NCI-H2081 treated with DMSO at 0.1 percent for 48 hours (cell line): ENCODE data around the gene PHACTR1.

Source experiments
- DNase-seq: peaks from one replicate; lab custom pipeline; 2025; lab: John Stamatoyannopoulos, UW

The PHACTR1 gene

DNA sequence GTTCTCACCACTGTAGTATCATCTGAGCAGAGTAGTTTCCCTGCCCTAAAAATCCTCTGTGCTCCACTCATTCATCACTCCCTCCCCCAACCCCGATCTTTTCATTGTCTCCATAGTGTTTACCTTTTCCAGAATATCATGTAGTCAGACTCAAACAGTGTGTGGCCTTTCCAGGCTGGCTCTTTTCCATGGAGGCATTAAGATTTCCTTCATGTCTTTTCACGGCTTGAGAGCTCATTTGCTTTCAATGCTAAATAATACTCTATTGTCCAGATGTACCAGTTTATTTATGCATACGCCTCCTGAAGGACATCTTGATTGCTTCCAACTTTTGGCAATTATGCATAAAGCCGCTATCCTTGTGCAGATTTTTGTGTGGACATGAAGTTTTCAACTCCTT is 235.8 kb downstream of the PHACTR1 start:
- no peak for DNase-seq

DNA sequence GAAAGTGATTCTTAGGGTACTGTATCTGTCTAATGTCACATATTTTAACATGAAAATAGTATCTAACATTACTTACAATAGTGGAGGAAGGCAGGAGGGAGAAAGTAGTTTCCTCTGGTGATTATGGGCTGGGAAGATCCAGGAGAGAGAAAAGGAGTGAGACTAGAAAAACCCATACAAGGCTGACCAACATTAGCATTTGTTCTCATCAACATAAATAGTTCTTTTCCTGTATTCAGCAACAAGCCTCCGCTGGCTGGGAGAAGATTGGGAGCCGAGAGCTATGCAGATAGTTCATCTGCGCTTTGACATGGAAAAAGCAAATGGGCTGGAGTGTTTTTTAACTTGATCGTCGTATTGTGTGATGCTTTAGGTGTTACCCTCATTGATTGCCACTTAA is 239.4 kb downstream of the PHACTR1 start:
- no peak for DNase-seq

DNA sequence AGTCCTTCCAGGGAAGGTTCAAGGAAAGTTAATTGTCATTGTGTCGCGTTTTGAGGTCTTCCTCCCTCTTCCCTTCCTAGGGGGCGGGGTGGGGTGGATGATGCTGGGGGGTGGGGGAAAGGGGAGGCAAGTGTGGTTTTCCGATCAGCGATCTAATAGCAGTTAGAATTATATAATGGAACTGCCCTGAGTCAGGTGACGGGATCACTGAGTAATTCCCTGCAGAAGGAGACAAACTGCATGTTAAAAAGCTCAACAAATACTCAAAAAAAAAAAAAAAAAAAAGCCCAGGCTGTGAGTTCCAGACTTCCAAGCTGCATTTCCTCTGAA is 240.4 kb downstream of the PHACTR1 start:
- DNase-seq, result no peak

DNA sequence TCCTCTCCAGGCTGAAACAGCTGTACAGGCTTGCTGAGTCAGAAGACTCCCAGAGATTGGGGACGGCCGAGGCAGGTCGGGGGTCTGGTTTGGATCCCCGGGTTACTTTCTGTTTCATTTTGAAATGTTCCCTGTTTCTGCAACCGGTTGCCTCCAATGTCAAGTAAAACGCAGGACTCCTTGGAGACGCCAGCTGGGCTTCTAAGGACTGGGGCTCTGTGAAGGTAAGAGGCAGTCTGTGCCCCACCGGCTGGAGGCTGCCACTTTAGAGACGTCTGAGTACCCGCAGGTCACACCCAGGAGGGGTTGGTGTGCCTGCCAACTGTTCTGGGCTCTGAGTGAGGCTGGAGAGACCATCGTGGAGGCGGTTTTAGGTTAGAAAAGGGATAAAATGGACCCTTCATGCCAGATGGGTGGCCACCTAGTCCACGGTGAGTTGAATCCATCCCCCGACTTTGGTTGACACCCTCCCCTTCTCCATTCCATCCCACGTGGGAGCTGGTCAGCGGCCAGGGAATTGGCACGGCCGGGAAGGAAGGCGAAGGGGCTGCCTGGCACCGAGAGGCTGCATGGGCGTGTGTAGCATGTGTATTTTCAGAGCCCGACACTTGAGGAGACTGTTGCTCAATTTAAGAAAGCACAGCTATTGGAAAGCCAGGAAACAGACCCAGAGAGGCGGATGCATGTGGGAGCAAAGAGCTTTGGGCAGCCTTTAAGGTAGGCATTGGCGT is 240.9 kb downstream of the PHACTR1 start:
- DNase-seq, result no peak

DNA sequence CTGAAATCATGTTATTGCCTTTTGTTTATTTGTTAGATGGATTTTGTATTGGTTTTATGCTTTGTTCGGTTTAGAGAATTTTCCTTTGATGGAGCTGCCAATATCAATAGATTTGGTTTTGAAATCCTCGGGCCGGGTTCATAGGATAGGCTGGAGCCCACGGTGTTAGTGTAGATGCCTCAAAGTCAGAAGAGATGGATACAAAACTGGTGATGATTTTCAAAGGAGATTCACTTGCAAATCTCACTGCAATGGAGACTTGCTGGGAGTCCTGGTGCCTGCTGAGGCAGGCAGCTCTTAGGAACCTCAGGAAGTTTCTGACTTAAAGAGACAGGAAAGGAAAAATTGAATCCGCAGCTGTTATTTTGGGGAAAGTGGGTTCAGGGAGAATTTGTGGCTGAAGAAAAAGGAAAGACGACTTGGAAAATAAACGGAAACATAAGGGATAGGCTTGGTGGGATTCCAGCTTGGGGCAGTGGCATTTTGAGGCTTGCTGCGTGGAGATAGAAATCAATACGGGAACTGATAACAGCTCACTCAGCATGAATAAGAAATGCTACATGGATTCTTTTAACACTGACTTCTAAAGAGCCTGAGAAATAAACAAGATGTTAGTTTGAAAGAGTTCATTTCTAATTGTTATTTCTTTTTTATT is 241.6 kb downstream of the PHACTR1 start:
- DNase-seq, result no peak

DNA sequence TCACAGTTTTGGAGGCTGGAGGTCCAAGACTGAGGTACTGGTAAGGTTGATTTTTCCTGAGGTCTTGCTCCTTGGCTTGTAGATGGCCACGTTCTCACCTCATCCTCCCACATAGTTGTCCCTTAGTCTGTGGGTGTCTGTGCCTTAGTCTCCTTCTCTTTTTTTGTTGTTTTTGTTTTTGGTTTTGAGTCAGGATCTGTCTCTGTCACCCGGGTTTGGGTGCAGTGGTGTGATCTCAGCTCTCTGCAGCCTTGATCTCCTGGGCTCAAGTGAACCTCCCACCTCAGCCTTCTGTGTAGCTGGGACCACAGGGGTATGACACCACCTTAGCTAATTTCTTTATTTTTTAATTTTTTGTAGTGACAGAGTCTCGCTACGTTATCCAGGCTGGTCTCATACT is 245.2 kb downstream of the PHACTR1 start:
- DNase-seq, result no peak

DNA sequence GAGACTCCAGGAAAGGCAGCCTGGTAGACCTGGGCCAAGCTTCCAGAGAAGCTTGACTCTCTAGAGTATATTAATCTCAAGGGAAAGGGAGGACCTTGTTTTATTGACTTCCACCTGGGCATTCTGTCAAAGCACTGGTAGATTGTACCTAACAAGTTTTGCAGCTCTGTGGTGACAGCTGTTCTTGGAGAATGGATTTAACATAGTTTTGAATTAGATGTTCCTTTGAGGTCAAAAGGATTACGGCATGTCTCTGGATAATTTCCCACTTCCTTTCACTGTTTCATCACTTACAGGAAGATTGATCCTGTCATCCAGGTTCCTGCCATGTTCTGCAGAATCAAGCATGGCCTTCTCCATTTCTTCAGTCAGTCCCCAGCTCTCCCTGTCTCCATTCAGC is 246.0 kb downstream of the PHACTR1 start:
- DNase-seq, result no peak

DNA sequence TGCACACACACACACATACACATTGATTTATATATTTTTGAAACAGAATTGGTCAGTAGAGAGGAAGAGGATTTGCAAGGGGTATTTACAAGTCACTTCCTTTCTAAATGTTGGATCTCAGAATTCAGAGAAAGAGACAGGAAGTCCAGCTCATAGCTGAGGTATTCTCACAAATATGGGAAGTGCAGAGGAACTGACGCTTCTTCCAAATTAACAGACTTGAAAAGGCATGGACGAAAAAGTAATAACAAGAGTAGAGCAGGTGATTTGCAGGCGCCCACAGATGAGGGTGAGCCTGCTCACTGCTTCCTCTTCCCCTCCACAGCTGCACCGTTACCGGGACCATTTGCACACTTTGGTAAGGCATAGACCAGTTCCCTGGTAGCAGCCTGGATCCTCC is 246.4 kb downstream of the PHACTR1 start:
- no peak for DNase-seq

DNA sequence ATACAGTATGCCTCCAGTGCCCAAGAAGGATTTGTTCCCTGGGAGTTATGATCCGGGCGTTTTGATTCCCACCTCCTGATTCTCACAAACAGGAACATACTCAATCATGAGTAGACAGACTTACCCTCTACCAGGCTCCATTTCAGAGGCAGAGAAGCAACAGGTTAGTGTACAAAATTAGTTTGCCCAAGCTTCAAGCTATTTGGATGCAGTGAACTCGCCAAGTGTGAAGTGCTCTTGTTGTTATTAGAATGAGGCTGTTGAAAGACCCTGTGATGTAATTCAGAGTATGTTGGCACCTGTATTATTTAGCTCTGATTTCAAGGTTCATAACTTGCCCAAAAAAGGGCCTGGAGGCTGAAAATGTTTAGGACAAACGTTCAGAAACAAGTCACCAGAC is 247.0 kb downstream of the PHACTR1 start:
- no peak for DNase-seq

DNA sequence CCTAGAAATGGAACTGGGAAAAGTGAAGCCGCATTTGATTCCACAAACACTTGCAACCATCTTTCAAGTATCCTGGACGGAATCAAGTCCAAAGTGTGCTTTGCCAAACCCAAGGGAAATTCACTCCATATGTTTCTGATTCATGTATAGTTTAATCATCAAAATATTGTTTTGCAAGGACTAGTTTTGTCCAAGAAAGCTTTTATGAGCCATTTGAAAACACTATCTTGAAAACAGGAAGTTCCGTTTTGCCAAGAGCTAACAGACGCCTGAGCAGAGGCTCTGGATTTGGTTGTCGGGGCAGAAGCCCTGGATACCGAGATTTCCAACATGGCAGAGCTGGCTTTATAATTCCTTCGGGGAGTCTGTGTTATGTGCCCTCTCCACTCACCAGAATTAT is 251.1 kb downstream of the PHACTR1 start:
- DNase-seq, result no peak

DNA sequence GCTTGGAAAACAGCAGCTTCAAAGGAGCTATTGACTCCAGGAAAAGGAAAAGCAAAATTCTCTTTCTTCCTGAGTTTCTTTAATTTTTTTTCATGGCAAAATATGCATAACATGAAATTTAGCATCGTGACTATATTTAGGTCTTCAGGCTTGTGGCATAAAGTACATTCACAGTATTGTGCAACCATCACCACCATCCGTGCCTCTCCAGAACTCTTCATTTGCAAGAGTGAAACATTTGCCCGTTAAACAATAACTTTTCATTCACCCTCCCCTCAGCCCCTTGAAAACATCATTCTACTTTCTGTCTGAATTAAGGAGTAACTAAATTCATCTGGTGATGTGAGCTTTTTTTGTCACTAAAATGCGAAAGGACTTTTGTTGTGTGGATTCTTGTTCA is 251.7 kb downstream of the PHACTR1 start:
- no peak for DNase-seq

DNA sequence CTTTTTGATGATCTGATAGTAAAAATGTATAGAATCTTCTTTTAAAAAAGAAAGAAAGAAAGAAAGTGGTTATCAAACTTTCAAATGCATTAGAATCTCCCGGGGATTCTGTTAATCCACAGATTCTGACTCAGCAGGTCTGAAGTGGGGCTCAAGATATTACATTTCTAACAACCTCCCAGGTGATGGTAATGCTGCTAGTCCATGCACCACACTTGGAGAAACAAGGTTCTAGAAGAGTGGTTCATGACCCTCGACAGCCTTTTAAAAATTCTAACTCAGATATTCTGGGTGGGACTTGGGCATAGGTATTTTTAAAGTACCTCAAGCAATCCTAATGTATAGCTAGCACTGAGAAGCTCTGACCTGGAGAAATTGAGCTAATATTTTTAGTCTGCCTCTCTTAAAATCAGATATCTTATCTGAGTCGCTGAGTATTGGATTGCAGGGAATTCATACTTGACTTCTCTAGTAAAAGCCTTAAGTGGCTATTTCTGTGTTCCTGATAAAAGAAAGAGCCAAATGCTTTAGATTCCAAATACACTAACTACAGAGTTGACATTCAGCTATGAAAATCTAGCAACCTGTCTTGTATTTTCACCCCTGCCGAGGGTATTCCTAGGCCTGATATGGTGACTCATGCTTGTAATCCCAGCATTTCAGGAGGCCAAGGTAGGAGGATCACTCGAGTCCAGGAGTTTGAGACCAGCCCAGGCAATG is 252.4 kb downstream of the PHACTR1 start:
- no peak for DNase-seq

DNA sequence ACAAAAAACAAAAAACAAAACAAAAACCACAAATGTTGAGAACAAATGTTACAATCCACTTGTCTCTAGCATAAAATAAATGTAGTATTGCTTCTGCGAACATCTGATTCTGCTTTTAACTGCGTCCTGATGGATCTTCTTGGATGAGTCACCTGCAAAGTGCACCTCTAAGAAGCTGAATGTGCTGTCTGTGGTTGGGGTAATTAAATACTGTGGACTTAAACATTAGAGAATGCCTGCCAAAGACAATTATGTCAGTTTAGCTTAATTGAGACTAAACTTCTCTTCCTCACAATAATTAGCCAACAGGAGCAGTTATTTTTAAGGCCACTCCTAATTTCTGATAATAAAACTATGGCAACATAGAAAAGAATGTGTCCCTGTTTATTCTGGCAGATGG is 253.4 kb downstream of the PHACTR1 start:
- DNase-seq, result no peak

DNA sequence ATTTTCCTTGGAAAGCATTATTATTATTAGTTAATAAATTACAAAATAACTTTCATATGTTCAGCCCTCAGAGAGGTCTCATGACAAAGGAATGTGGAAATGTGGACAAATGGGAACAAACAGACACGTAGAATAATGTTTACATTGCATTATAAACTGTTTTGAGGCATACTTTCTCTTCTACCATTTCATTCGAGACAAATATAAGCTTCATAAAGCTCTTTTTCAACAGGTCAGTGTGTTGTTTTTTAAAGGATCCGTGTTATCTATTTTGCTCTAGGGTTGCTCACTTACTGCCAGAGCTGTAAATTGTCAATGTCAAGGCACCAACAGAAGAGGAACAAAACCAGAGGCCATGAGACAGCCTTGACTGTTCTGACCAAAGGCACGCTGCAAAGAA is 256.8 kb downstream of the PHACTR1 start:
- DNase-seq, result no peak

DNA sequence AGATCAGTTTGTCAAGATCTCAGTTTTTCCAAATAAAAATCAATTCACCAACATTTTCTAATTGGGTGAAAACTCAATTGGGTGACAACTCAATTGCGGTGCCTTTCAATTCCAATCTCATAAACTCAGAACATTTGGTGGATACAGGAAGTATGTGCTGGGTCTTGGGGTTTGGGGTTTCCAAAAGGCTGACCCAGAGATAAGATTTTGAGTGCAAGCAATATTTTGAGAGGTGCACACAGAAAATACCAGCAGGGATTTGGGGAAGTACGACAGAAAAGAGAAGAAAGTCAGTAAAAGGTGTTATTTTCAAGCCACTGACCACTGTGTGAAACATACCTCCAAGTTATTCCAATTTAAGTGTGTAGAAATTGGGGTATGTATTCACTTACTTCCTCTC is 258.0 kb downstream of the PHACTR1 start:
- no peak for DNase-seq

DNA sequence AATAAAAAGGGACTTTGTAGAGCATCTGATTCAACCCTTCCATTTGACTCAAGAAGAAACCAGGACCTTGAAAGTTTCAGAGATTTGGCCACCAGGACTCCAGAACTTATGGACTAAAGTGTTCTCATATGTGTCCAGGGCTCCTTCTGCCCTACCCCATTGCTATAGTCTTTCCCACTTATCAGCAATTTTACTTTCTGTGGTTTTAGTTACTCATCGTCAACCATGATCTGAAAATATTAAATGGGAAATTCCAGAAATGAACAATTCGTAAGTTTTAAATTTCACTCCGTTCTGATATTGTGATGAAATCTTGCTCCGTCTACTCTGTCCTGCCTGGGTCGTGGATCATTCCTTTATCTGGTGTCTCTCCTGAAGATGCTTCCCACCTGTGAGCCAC is 259.8 kb downstream of the PHACTR1 start:
- DNase-seq, result no peak

DNA sequence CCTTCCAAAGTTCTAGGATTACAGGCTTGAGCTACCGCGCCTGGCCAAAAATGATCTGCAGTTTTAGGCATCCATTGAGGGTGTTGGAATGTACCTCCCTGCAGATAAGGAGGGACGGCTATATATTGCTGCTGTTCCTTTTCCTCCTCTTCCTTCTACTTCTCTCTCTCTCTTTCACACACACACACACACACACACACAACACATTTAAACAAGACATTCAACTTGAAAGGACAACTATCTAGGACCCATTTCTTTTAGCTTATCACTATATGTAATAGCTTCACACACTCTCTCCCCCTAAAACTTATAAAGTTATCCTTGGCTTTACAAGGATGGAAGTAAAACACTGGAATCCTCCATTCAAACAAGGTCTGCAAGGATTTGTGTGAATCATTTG is 260.6 kb downstream of the PHACTR1 start:
- DNase-seq, result no peak

DNA sequence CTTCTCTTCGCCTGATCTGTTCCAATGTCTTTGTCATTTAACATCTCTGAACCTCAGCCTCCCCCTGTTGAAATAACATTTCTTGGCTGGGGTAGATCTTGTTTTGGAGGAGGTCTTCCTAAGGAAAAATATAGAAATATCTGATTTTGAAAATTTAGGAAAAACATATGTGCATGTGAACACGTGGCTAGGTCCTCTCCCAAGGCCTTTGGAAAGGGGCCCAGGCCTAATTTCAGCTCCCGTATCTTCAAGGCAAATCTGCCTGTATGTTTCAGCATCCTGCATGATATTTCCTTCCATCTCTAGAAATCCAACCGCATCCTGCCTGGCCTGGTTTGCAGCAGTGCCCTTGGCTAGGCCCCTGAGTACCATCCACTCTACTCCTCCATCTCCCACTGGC is 261.2 kb downstream of the PHACTR1 start:
- DNase-seq, result no peak

DNA sequence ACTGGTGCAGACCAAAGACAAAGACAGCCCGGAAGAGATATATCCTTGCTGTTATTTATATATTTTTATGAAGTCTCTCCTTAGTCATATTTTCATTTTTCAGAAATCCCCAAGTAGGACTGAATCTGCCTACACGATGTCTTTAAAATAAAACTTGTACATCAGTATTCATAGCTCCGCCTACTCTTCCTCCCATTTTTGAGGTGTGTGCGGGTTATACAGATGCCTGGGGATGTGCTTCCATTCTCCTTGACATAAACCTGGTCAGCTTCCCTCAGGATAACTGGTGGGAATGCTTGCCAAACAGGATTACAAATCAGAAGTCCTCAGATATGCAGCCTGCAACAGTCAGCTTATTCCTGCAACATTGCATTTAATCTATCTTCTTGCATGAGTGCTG is 264.2 kb downstream of the PHACTR1 start:
- DNase-seq, result no peak

DNA sequence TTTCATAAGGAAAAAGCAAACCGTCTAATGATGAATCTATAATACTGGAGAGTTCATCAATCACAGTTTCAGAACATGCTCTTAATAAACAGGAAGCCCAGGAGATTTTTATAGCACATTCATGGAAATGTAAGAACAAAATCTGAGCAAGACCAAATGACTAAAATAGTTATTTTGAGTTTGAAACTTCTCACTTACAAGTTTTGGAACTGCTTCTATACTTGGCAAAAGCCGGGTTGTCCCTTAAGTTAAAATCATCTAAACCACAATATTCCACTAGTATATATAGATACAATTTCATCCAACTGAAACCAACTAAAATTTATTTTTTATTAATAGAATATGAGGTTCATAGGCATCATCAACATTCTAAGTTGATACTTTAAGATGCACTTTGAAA is 268.2 kb downstream of the PHACTR1 start:
- DNase-seq, result no peak

DNA sequence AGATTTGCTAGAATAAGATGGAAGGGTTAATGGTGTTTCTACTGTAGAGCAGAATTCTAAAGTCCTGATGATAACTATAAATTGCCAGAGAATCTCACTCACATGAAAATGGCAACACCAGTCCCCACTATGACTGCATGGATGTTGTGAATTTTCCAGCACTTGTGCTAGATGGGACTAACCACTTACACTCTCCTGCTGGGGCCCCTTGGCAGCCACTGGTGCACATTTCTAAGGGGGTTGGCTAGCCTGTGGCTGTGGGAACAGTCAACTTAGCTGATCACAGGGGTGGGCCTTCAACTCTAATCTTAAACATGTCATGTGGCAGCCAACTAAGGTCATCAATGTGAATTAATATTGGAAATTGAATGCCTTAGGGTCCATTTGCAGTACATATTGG is 271.2 kb downstream of the PHACTR1 start:
- no peak for DNase-seq

DNA sequence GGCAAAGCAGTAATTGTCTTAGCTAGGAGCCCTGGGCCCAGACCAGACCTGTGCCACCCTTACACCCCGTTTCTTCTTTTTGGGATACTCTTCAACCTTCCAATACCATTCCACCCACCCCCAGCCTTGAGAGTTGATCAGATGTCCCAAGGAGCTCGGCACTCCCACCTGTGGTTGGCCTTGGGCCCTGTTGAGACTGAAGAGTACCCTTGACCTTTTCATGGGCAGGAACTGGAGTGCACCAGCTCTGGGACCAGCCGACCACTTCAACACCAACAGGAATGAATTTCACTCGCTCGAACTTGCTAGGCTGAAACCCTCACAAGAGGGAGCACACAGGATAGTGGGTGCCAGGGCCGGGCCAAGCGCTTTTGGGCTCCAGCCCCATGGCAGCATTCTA is 273.6 kb downstream of the PHACTR1 start:
- DNase-seq, result no peak

DNA sequence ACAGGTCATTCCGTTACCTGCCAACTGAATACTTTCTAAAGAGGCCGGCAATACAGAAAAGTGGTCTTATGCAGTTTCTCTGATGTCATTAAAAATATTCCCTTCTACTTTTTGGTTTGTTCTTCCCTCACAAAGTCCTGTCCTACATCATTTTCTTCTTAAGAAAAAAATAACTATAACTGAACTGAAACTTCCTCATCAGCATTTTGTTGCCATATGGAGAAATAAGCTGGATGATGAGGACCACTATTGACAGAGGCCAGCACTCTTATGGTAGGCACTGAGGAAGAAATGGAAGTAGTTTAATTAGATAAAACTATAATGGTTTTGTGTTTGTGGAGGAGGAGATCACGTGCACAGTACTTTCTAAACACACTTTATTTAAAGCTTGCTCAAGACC is 274.9 kb downstream of the PHACTR1 start:
- no peak for DNase-seq

DNA sequence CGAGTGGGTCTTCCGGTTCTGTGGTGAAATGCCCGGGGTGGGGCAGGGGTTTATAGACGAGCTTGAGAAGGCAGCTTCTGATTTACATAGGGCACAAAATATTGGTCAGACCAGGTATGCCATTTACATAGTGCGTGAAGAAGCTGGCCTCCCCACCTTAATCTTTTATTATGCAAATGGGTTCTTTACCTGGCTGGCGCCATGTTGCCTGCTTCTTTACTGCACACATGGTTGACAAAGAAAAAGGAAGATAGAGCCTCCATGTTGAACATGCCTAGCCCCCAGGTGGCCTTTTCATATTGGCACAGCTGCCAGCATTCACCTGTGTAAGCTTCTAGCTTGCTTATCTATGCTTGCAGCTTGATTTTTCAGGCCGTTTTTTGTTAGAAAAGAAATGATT is 276.2 kb downstream of the PHACTR1 start:
- no peak for DNase-seq
